Colonic mucosa (tissue), 4 donors: Measurements from ENCODE around the gene HIVEP2. TPM values are rescaled to one million over a fixed set of nuclear protein-coding genes. Genes with fewer than 3 reads are reported as not detected.

Experiments used
- DNase-seq: peaks from one replicate; pipeline ENCODE4 v3.0.0-alpha.2; 2020
- H3K27ac ChIP-seq: fragments of 200-600 bp; one replicate; pipeline ENCODE4 v1.8.0; 2021
- H3K27me3 ChIP-seq: fragments of 200-600 bp; one replicate; pipeline ENCODE4 v1.8.0; 2021
- H3K36me3 ChIP-seq: fragments of 200-600 bp; one replicate; pipeline ENCODE4 v1.8.0; 2021
- H3K4me1 ChIP-seq: fragments of 200-600 bp; one replicate; pipeline ENCODE4 v1.8.0; 2021; ENCODE audit warnings: mild to moderate bottlenecking
- H3K4me3 ChIP-seq: fragments of 200-600 bp; one replicate; pipeline ENCODE4 v1.8.0; 2021
- H3K9ac ChIP-seq, 2 donors: one replicate each; pipeline ENCODE4 v1.7.0; 2013; ENCODE audit warnings: control low read depth in 2 of 2, low read depth in 2 of 2, low read length in 2 of 2
- H3K9me3 ChIP-seq: fragments of 200-600 bp; one replicate; pipeline ENCODE4 v1.8.0; 2021
- CTCF ChIP-seq: fragments of 200-600 bp; IDR thresholded peaks from one replicate; pipeline ENCODE4 v1.8.0; 2022; ENCODE audit warnings: antibody characterized with exemption, mild to moderate bottlenecking
- intact Hi-C: fragments of 100-400 bp; cut with DNase I; formaldehyde crosslinking; loops from one replicate; pipeline ENCODE4 v1.14.1; 2022
- total RNA-seq, 2 donors: library from RNA; stranded (reverse); fragmentation: NEBNext Ultra II Directional in 1 of 2; extraction: Animal tissue kit (Norgen Biotek cat#: 25700) in 1 of 2; gene quantifications; one replicate each; pipeline ENCODE4 v1.2.1, GENCODE V29; 2021
- donor health status: healthy.
- donor health status: DM: no; HTN: no; CAD: no.
- donor health status: DM: no; HTN: no; CAD: no.

The HIVEP2 gene
- total RNA-seq, 2 donors from 2014 or later = 5.3 to 15.2 TPM

- H3K36me3 ChIP-seq = no peaks in the 10 kb centered on the region
- H3K4me1 ChIP-seq = no peaks in the 10 kb centered on the region
- no peak overlapping the region for H3K27ac ChIP-seq
- no peaks in the 10 kb centered on the region for H3K27me3 ChIP-seq
- no peak overlapping the region for H3K4me3 ChIP-seq
- H3K9ac ChIP-seq = no peak overlapping the region
- no peak for DNase-seq
- no peak for TF ChIP-seq CTCF
- intact Hi-C loops = no loop called here
- H3K9me3 ChIP-seq = no peaks in the 10 kb centered on the region
Measured at GRCh38 chr6:142898927-142899895, 45.8 kb downstream of the HIVEP2 start.

- Histone ChIP-seq H3K4me1 (no peaks in the 10 kb centered on the region), H3K9me3 (no peaks in the 10 kb centered on the region), H3K36me3 (no peaks in the 10 kb centered on the region), H3K27me3 (no peaks in the 10 kb centered on the region), H3K4me3 (no peak overlapping the region), H3K9ac (no peak overlapping the region), H3K27ac (no peak overlapping the region)
- no peak for TF ChIP-seq CTCF
- no peak for DNase-seq
- intact Hi-C loops = no loop called here
Measured at GRCh38 chr6:142897659-142898058, 47.3 kb downstream of the HIVEP2 start.

- H3K4me3 ChIP-seq = no peak overlapping the region
- no peak for TF ChIP-seq CTCF
- no peaks in the 10 kb centered on the region for H3K9me3 ChIP-seq
- DNase-seq = no peak
- no peaks in the 10 kb centered on the region for H3K4me1 ChIP-seq
- intact Hi-C loops = no loop called here
- H3K36me3 ChIP-seq = no peaks in the 10 kb centered on the region
- H3K9ac ChIP-seq = no peak overlapping the region
- H3K27me3 ChIP-seq = no peaks in the 10 kb centered on the region
- H3K27ac ChIP-seq = no peak overlapping the region
Measured at GRCh38 chr6:142896732-142897131, 48.2 kb downstream of the HIVEP2 start.

GRCh38 chr6:142893088-142893487, 51.9 kb downstream of the HIVEP2 start:
- Histone ChIP-seq H3K27me3 (no peaks in the 10 kb centered on the region), H3K4me3 (no peak overlapping the region), H3K36me3 (no peaks in the 10 kb centered on the region), H3K9ac (no peak overlapping the region), H3K27ac (no peak overlapping the region), H3K9me3 (no peaks in the 10 kb centered on the region), H3K4me1 (no peaks in the 10 kb centered on the region)
- no peak for TF ChIP-seq CTCF
- intact Hi-C loops = no loop called here
- DNase-seq = no peak

GRCh38 chr6:142892254-142893021, 52.5 kb downstream of the HIVEP2 start:
- no peaks in the 10 kb centered on the region for H3K9me3 ChIP-seq
- no peak overlapping the region for H3K27ac ChIP-seq
- H3K9ac ChIP-seq = no peak overlapping the region
- no peak for TF ChIP-seq CTCF
- no peaks in the 10 kb centered on the region for H3K36me3 ChIP-seq
- intact Hi-C loops = no loop called here
- H3K27me3 ChIP-seq = no peaks in the 10 kb centered on the region
- DNase-seq = no peak
- H3K4me1 ChIP-seq = no peaks in the 10 kb centered on the region
- no peak overlapping the region for H3K4me3 ChIP-seq
